HepG2 (cell line): ENCODE data around the gene SLC17A3. TPM values are rescaled to one million over a fixed set of nuclear protein-coding genes. Genes with fewer than 3 reads are reported as not detected.

ENCODE experiments used
- AGO2 ChIP-seq: fragments of 200-400 bp; formaldehyde crosslinking; optimal IDR thresholded peaks from 2 replicates; pipeline ENCODE3; 2017; ENCODE audit warnings: mild to moderate bottlenecking, low read depth, low read length, moderate library complexity
- ARID5B ChIP-seq: IDR thresholded peaks from 2 replicates; pipeline ENCODE4 v1.4.0; 2020; ENCODE audit warnings: mild to moderate bottlenecking, missing genetic modification reagents
- ATF7-NPFF ChIP-seq: sonication (generic); formaldehyde crosslinking; IDR thresholded peaks from 2 replicates; pipeline ENCODE4 v1.8.1; 2023; ENCODE audit warnings: mild to moderate bottlenecking, low read depth, missing genetic modification reagents, moderate library complexity
- CBFB ChIP-seq: sonication (generic); formaldehyde crosslinking; IDR thresholded peaks from 2 replicates; pipeline ENCODE4 v1.4.0; 2020; ENCODE audit warnings: missing genetic modification reagents
- CEBPZ ChIP-seq: IDR thresholded peaks from 2 replicates; pipeline ENCODE4 v1.6.1; 2012; ENCODE audit warnings: low read length, improper control_type of control experiment
- HNRNPLL ChIP-seq: fragments of 200-400 bp; formaldehyde crosslinking; IDR thresholded peaks from 2 replicates; pipeline ENCODE4 v1.6.1; 2017; ENCODE audit warnings: mild to moderate bottlenecking, low read depth, low read length; ENCODE audit not compliant: poor library complexity, severe bottlenecking
- KLF12 ChIP-seq: sonication (generic); formaldehyde crosslinking; IDR thresholded peaks from 2 replicates; pipeline ENCODE4 v1.4.0; 2020; ENCODE audit warnings: missing genetic modification reagents, borderline replicate concordance
- MNT ChIP-seq: fragments of 450-650 bp; IDR thresholded peaks from 2 replicates; pipeline ENCODE4 v1.6.1; 2016
- RARA ChIP-seq: IDR thresholded peaks from 2 replicates; pipeline ENCODE4 v1.6.1; 2016; ENCODE audit warnings: missing genetic modification reagents, missing compliant biosample characterization
- TBX2 ChIP-seq: sonication (generic); formaldehyde crosslinking; IDR thresholded peaks from 2 replicates; pipeline ENCODE4 v1.5.0; 2020; ENCODE audit warnings: missing genetic modification reagents, mild to moderate bottlenecking, borderline replicate concordance
- ZNF17 ChIP-seq: sonication (generic); formaldehyde crosslinking; IDR thresholded peaks from 2 replicates; pipeline ENCODE4 v1.5.0; 2020; ENCODE audit warnings: mild to moderate bottlenecking, missing genetic modification reagents
- ZNF501 ChIP-seq: sonication (generic); formaldehyde crosslinking; IDR thresholded peaks from 2 replicates; pipeline ENCODE4 v1.5.1; 2020; ENCODE audit warnings: mild to moderate bottlenecking, moderate library complexity, missing genetic modification reagents
- ZNF605 ChIP-seq: sonication (generic); formaldehyde crosslinking; IDR thresholded peaks from 2 replicates; pipeline ENCODE4 v1.8.0; 2022; ENCODE audit warnings: mild to moderate bottlenecking, missing genetic modification reagents
- ZNF704 ChIP-seq: sonication (generic); formaldehyde crosslinking; IDR thresholded peaks from 2 replicates; pipeline ENCODE4 v1.8.1; 2023; ENCODE audit warnings: mild to moderate bottlenecking, inconsistent platforms, moderate library complexity, missing genetic modification reagents, borderline replicate concordance
- ZNF772 ChIP-seq: sonication (generic); formaldehyde crosslinking; IDR thresholded peaks from 2 replicates; pipeline ENCODE4 v1.5.0; 2020; ENCODE audit warnings: mild to moderate bottlenecking, missing genetic modification reagents
- ZNF850 ChIP-seq: sonication (generic); formaldehyde crosslinking; conservative IDR thresholded peaks from 2 replicates; pipeline ENCODE4 v1.9.0; 2021; ENCODE audit warnings: mild to moderate bottlenecking, missing genetic modification reagents
- polyA plus RNA-seq, 8 experiments: library from polyadenylated mRNA; depleted of rRNA in 3 of 8; stranded (reverse) in 7 of 8; unstranded in 1 of 8; fragments of >200 nt; fragmentation: Illumina TruSeq in 4 of 8; extraction: Trizol in 4 of 8; gene quantifications; 2 replicates each; pipeline versions ENCODE4 v1.2.1 to v1.2.3, GENCODE V29; 2011 to 2016; ENCODE audit warnings: low read depth in 4 of 8, missing spikeins in 1 of 8, mixed read lengths in 1 of 8; ENCODE audit not compliant: insufficient read depth in 1 of 8
- total RNA-seq, 5 experiments: library from RNA; depleted of rRNA; stranded (reverse); fragments of >200 nt; fragmentation: Illumina TruSeq; extraction: Trizol; gene quantifications; 2 replicates each; pipeline ENCODE4 v1.2.3, GENCODE V29; 2016; ENCODE audit warnings: low read depth in 1 of 5
- TF ChIP-seq, protein P1 (sequence below): sonication (generic); formaldehyde crosslinking; IDR thresholded peaks from 2 replicates; pipeline ENCODE4 v1.5.0; 2020; ENCODE audit warnings: missing genetic modification reagents

SLC17A3 gene
- total and polyA plus RNA-seq, 2 of the 13 experiments (the other 11 are each of a cell fraction or from before 2014, with no cell fraction given) = 0.09 to 0.11 TPM

DNA sequence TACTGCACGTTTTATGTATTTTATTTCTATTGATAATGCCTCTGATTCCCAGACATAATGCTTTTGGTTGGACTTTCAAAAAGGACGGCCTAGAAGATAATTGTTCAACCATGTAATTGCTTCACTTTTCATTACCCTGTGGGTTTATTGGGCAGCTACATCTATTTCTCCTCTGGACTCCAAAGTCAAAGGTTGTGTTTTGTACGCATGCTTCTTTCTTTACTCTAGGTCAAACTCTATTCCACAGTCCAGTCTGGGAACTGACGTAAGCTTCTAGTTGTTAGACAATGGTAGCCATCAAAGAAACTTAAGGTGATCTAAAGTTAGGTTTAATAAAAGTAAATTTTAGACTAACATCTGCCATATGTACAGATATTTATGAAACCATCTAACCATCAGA is 6.6 kb upstream of the SLC17A3 start (continued):
- TF ChIP-seq, protein P1, sequence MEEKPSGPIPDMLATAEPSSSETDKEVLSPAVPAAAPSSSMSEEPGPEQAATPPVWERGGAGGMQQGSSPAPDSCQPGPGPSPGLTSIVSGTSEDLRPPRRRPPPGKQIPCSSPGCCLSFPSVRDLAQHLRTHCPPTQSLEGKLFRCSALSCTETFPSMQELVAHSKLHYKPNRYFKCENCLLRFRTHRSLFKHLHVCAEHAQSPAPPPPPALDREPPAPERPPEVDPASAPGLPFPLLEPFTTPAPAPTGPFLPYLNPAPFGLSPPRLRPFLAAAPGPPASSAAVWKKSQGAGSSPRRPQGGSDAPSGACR = no peak
- no peak for TF ChIP-seq ZNF17
- TF ChIP-seq ZNF501 (CRISPR knock-in tag) = no peak
- peak; percentile 39; the same call in 1 of the 2 replicates for TF ChIP-seq ARID5B
- no peak for TF ChIP-seq ATF7-NPFF
- TF ChIP-seq ZNF704 (CRISPR knock-in tag) = no peak
- TF ChIP-seq ZNF850 (CRISPR knock-in tag) = no peak
- no peak for TF ChIP-seq AGO2
- no peak for TF ChIP-seq TBX2 (CRISPR knock-in tag)
- 0 out of 2 replicates have a peak, but pooled peaks have one; percentile 9 for TF ChIP-seq RARA (CRISPR knock-in tag)
- TF ChIP-seq ZNF605 = no peak
- no peak for TF ChIP-seq KLF12 (CRISPR knock-in tag)
- TF ChIP-seq MNT = no peak
- TF ChIP-seq CBFB (CRISPR knock-in tag) = no peak
- no peak for TF ChIP-seq CEBPZ
- TF ChIP-seq ZNF772 (CRISPR knock-in tag) = no peak
- no peak for TF ChIP-seq HNRNPLL
